ENCODE measurements around the gene NBAS.

Gene NBAS

DNA sequence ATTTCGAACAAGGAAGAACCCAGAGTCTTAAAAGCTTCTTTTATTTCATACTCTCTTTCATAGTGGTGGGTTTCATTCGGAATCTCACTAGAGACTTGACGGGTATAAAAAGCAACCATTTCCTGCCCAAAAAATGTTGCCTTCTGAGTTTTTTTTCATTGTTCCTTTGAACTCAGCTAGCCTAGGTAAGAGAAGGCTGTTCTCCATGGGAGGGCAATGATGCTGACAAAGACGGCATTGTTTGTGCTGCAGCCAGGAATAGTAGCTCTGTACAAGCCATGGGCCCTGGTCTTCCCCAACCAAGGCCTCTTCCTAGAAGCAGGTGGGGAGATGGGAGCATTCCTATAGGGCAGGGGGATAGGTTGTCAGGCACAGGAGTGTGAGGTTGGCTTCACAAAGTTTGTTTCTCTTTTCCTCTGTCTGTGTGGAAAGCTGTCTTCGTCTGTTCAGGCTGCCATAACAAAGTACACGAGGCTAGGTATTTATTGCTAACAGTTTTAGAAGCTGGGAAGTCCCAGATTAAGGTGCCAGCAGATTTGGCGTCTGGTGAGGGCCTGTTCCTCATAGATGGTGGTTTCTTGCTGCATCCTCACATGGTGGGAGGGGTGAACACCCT, 405.1 kb downstream of the NBAS start:
- DNase-seq, result no peak

- DNase-seq, result no peak
These were observed 406.8 kb downstream of the NBAS start for GRCh38 chr2:15154297-15154696.

GRCh38 chr2:15152382-15152781, 408.8 kb downstream of the NBAS start:
- no peak for DNase-seq

DNA sequence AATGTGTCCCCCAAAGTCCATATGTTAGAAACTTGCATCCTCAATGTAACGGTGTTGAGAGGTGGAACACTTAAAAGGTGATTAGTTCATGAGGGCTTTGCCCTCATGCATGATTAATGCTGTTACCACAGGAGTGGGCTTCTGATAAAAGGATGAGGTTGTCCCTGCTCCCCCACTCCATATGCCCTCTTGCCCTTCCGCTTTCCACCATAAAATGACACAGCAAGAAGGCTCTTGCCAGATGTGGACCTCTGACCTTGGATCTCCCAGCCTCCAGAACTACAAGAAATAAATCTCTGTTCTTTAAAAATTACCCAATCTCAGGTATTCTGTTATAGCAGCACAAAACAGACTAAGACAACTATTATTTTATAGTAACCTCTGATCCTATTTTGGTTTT, 412.1 kb downstream of the NBAS start:
- DNase-seq, result no peak

GRCh38 chr2:15147591-15147990, 413.5 kb downstream of the NBAS start:
- DNase-seq, result no peak

DNA sequence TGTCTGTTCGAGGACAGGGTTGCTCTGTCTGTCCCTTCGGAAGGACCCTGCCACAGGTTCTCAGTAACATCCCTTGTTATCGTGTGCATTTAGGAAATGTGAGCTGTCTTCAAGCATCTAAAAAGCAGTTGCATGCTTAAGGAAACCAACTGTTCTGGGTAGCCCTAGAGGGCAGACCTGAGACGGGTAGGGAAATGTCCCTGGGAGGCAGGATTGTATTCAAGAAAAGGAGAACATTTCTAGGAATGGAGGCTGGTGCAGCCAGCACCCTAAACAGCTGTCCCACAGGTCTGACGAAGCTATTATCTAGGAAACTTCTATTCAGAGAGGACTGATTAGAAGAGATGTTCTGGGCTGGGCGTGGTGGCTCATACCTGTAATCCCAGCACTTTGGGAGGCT, 414.2 kb downstream of the NBAS start:
- DNase-seq, result no peak

DNA sequence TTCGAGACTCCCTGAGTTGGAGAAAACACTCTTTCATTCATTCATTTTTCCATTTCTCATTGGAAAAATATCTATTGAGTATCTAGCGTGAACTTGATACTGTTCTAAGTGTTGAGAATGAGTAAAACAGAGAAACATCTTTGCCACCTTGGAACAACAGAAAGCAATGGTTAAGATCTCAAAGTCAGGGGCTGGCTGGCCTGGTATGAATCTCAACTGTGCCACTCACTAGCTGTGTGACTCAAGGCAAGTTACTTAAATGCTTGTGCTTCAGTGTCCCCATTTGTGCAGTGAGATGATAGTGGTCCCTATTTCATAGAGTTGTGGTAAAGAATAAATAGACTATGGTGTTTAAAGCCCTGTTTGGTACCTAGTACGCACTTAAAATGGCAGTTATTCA, 415.2 kb downstream of the NBAS start:
- no peak for DNase-seq

GRCh38 chr2:15145046-15145817, 415.9 kb downstream of the NBAS start:
- no peak for DNase-seq

DNA sequence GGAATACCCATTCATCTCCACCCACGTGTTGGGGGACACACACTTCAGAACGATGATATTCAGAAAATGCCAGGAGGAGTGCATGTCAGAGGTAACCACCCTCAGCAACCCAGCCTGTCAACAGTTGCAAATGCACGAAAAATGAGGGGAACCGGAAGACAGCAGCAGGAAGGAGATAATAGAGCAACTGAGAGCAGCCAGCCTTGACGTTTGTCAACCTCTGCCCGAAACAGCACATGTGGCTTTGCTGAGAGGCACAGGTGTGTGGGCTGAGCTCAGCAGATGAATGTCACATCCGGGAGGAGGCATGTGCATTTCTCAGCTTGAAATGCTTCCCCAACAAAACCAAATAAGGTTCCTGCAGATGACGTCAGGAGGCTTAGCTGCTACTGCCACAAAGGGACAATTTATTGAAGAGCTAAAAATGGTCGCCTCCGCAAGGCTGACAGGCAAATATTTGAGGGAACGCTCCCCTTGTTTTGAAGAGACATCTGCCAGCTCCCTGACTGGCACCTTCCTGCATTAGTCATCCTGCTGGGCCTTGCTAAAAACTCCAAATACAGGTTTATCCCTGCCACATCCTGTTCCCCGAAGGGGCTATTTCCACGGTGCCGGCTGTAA, 419.0 kb downstream of the NBAS start:
- DNase-seq, result no peak

- no peak for DNase-seq
These were observed 419.9 kb downstream of the NBAS start for GRCh38 chr2:15141211-15141610.

DNA sequence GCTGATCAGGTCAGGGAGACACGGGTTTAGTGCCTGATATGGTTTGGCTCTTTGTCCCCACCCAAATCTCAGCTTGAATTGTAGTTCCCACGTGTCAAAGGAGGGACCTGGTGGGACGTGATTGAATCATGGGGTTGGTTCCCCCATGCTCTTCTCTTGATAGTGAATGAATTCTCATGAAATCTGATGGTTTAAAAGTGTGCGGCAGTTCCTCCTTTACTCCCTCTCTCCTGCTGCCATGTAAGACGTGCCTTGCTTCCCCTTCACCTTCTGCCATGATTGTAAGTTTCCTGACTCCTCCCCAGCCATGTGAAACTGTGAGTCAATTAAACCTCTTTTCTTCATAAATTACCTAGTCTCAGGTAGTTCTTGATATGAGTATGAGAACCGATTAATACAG, 424.5 kb downstream of the NBAS start:
- no peak for DNase-seq

DNA sequence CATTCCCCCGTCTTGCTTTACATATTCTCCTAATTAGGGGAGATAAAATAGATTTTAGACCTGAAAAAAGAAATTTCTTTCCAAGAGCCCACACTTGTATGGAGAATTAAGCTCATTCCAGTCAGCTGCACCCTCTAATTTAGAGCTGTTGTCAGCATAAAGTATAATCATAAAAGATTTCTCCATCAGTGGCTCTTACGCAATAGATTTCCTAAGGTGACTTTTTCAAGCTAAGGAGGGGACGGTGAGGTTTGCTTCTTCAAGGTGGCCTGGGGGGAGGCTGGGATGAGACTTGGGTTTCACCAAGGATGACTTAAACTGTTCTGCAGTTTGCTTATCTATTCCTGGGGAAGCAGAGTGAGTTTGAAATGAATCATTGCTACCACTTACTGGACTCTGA, 426.2 kb downstream of the NBAS start:
- DNase-seq, result no peak

DNA sequence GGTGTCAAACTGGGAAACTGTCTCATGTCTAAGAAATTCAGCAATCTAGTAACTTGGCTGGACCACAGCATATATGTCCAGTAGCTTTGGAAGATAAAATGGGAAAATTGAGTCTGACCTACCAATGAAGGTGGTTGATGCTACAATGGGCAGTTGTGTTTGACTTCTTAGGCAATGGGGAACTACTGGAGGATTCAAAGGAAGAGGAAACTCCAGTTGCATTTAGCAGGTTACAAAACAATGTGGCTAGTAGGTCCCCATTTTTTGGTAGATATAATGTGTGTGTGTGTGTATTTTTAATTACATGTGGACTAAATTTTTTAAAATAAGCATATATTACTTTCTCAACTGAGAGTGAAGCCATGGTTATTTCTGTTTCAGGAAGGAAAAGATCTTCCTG, 427.7 kb downstream of the NBAS start:
- DNase-seq, result no peak

- DNase-seq, result no peak
These were observed 432.3 kb downstream of the NBAS start for GRCh38 chr2:15128846-15129245.

- DNase-seq, result no peak
These were observed 433.3 kb downstream of the NBAS start for GRCh38 chr2:15127876-15128275.

DNA sequence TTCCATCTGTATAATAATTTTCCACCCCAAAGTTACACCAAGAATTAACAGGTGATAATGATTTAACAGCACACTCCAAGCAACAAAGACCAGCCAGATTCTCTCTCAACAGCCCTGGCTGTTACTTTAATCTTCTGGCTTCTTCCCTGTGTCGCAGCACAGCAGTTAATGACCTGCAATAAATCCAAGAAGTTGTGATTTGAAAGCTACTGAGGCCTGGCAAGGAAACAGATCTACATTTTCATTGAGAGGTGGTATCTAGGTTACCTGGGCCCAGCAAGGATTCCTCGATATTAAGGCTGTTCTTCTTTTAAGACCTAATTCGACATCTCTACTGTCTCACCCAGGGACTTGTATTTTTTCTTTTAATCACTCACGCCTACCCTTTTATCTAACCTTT, 433.8 kb downstream of the NBAS start:
- DNase-seq, result no peak

- no peak for DNase-seq
These were observed 434.8 kb downstream of the NBAS start for GRCh38 chr2:15126373-15126772.

GRCh38 chr2:15122915-15123314, 438.2 kb downstream of the NBAS start:
- no peak for DNase-seq

- DNase-seq, result no peak
These were observed 440.5 kb downstream of the NBAS start for GRCh38 chr2:15120631-15121030.

DNA sequence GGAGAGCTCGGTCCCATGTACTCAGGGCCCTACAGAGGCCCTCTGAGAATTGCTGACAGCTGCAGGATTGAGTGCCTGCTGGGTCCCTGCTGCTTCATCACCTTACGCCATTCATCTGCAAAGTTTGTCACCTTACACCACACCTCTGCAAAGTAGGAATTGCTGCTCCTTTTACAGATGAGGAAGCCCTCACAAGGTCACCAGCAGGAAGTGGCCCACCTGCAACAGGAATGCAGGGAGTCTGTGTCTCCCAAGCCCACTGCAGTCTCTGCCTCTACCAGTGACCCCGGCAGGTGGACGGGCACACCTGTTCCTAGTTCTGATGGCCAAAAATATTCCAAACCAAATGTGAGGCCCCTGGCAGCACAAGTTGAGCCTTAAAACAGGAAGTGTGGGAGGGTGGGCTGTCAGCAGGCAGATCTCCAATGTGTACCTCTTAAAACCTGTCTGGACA, 441.4 kb downstream of the NBAS start:
- DNase-seq, result no peak

- DNase-seq, result no peak
These were observed 443.6 kb downstream of the NBAS start for GRCh38 chr2:15117409-15118050.
